SK-N-SH (cell line): ENCODE measurements around the gene PLXNA4. TPM values are rescaled to one million over a fixed set of nuclear protein-coding genes. Genes with fewer than 3 reads are reported as not detected.

Source experiments
- CTCF ChIA-PET: fragments of 300-600, 350-600 bp; formaldehyde crosslinking; extraction: SDS; loops from one replicate; lab custom pipeline; 2021; lab: Yijun Ruan, JAX
- POLR2A ChIA-PET: fragments of 350-600 bp; sonication (Branson Sonifier 250); formaldehyde crosslinking; extraction: SDS; loops from one replicate; lab custom pipeline; 2020; ENCODE audit warnings: antibody characterized with exemption, inconsistent platforms; lab: Yijun Ruan, JAX
- DNase-seq: peaks from one replicate; pipeline ENCODE4 v3.0.0; 2012
- H2AFZ ChIP-seq: fragments of 200-600 bp; sonication (generic); 2 replicates; pipeline ENCODE4 v1.8.1; 2016; ENCODE audit warnings: antibody characterized with exemption, mild to moderate bottlenecking, low read depth
- H3F3A ChIP-seq: fragments of 200-600 bp; sonication (generic); replicated peaks from 2 replicates; pipeline ENCODE3; 2016; ENCODE audit warnings: antibody characterized with exemption, mild to moderate bottlenecking; ENCODE audit not compliant: insufficient read depth
- H3K27ac ChIP-seq, 2 experiments: fragments of 200-500 bp in 1 of 2; fragments of 200-600 bp in 1 of 2; sonication (Bioruptor generic) in 1 of 2; sonication (generic), shearing (Covaris generic) in 1 of 2; 2 replicates each; pipeline versions ENCODE4 v1.5.1 to v1.6.1; 2014 to 2016; ENCODE audit warnings: low read depth in 2 of 2, inconsistent platforms in 1 of 2, low read length in 1 of 2, mild to moderate bottlenecking in 1 of 2, mixed read lengths in 1 of 2
- H3K27me3 ChIP-seq: fragments of 200-600 bp; sonication (generic), shearing (Covaris generic); 2 replicates; pipeline ENCODE4 v1.6.1; 2016; ENCODE audit warnings: mixed run types; ENCODE audit not compliant: insufficient read depth
- H3K36me3 ChIP-seq, 2 experiments: fragments of 200-500 bp in 1 of 2; fragments of 200-600 bp in 1 of 2; sonication (Bioruptor generic) in 1 of 2; sonication (generic) in 1 of 2; replicated peaks in 1 of 2; 2 replicates each; pipeline versions ENCODE3 to v1.5.1; 2014 to 2016; ENCODE audit warnings: low read length in 1 of 2, mild to moderate bottlenecking in 1 of 2; ENCODE audit not compliant: insufficient read depth in 2 of 2, control insufficient read depth in 1 of 2
- H3K4me1 ChIP-seq, 2 experiments: fragments of 200-500 bp in 1 of 2; fragments of 200-600 bp in 1 of 2; sonication (Bioruptor generic) in 1 of 2; sonication (generic), shearing (Covaris generic) in 1 of 2; 2 replicates each; pipeline versions ENCODE4 v1.5.1 to v1.6.1; 2014 to 2016; ENCODE audit warnings: low read depth in 1 of 2, low read length in 1 of 2, mixed run types in 1 of 2; ENCODE audit not compliant: insufficient read depth in 2 of 2, control insufficient read depth in 1 of 2
- H3K4me2 ChIP-seq: fragments of 200-600 bp; sonication (generic), shearing (Covaris generic); 2 replicates; pipeline ENCODE4 v1.6.1; 2017; ENCODE audit warnings: mixed run types
- H3K4me3 ChIP-seq, 2 experiments: fragments of 200-500 bp in 1 of 2; fragments of 200-600 bp in 1 of 2; sonication (Bioruptor generic) in 1 of 2; sonication (generic), shearing (Covaris generic) in 1 of 2; 2 replicates each; pipeline versions ENCODE4 v1.5.1 to v1.8.1; 2014 to 2016; ENCODE audit warnings: low read depth in 2 of 2, inconsistent platforms in 1 of 2, low read length in 1 of 2, mild to moderate bottlenecking in 1 of 2, mixed read lengths in 1 of 2, moderate library complexity in 1 of 2
- H3K79me2 ChIP-seq: fragments of 200-600 bp; sonication (generic); 2 replicates; pipeline ENCODE4 v1.8.1; 2017; ENCODE audit warnings: mild to moderate bottlenecking; ENCODE audit not compliant: insufficient read depth
- H3K9ac ChIP-seq: fragments of 200-600 bp; sonication (generic); 2 replicates; pipeline ENCODE4 v1.6.1; 2017; ENCODE audit warnings: mixed run types
- H3K9me2 ChIP-seq: fragments of 200-600 bp; sonication (generic); 2 replicates; pipeline ENCODE4 v1.6.1; 2017; ENCODE audit warnings: mixed run types
- H3K9me3 ChIP-seq: fragments of 200-600 bp; sonication (generic); 2 replicates; pipeline ENCODE4 v1.6.1; 2017; ENCODE audit warnings: mixed run types, mild to moderate bottlenecking, moderate library complexity
- H4K20me1 ChIP-seq: fragments of 200-600 bp; sonication (generic); 2 replicates; pipeline ENCODE4 v1.6.1; 2017; ENCODE audit warnings: mild to moderate bottlenecking, mixed run types; ENCODE audit not compliant: insufficient read depth
- CHD2 ChIP-seq: fragments of 150-350 bp; IDR thresholded peaks from 2 replicates; pipeline ENCODE4 v1.6.1; 2018; ENCODE audit warnings: low read length; ENCODE audit not compliant: partially characterized antibody
- EP300 ChIP-seq, 2 experiments: IDR thresholded peaks; 2 replicates each; pipeline versions ENCODE4 v1.4.0 to v1.6.1; 2012; ENCODE audit warnings: borderline replicate concordance in 1 of 2, low read depth in 1 of 2, low read length in 1 of 2
- FOSL2 ChIP-seq: IDR thresholded peaks from 2 replicates; pipeline ENCODE4 v1.4.0; 2012; ENCODE audit warnings: low read depth, mild to moderate bottlenecking, moderate library complexity, borderline replicate concordance
- FOXM1 ChIP-seq: IDR thresholded peaks from 2 replicates; pipeline ENCODE4 v1.4.0; 2012; ENCODE audit warnings: low read depth, mild to moderate bottlenecking
- GABPA ChIP-seq: IDR thresholded peaks from 2 replicates; pipeline ENCODE4 v1.4.0; 2012; ENCODE audit warnings: low read depth, mild to moderate bottlenecking
- IRF3 ChIP-seq: fragments of 150-350 bp; IDR thresholded peaks from 2 replicates; pipeline ENCODE4 v1.6.1; 2016; ENCODE audit warnings: mild to moderate bottlenecking, low read depth, low read length
- JUND ChIP-seq: IDR thresholded peaks from 2 replicates; pipeline ENCODE4 v1.4.0; 2012
- MEF2A ChIP-seq: IDR thresholded peaks from 2 replicates; pipeline ENCODE4 v1.4.0; 2012; ENCODE audit warnings: low read depth, borderline replicate concordance
- MXI1 ChIP-seq: IDR thresholded peaks from 2 replicates; pipeline ENCODE4 v1.6.1; 2012; ENCODE audit warnings: mild to moderate bottlenecking, low read depth, low read length, improper control_type of control experiment
- NFIC ChIP-seq: IDR thresholded peaks from 2 replicates; pipeline ENCODE4 v1.4.0; 2012; ENCODE audit warnings: borderline replicate concordance
- PBX3 ChIP-seq: IDR thresholded peaks from 2 replicates; pipeline ENCODE4; 2012
- RAD21 ChIP-seq: IDR thresholded peaks from 2 replicates; pipeline ENCODE4 v1.6.1; 2012; ENCODE audit warnings: mild to moderate bottlenecking, low read length
- RFX5 ChIP-seq: IDR thresholded peaks from 2 replicates; pipeline ENCODE4 v1.6.1; 2012; ENCODE audit warnings: mild to moderate bottlenecking, improper control_type of control experiment, low read length
- RXRA ChIP-seq: IDR thresholded peaks from 2 replicates; pipeline ENCODE4 v1.4.0; 2012; ENCODE audit warnings: low read depth, mild to moderate bottlenecking, borderline replicate concordance
- SIN3A ChIP-seq: IDR thresholded peaks from 2 replicates; pipeline ENCODE4 v1.6.1; 2012; ENCODE audit warnings: low read depth, mild to moderate bottlenecking, low read length, moderate library complexity, borderline replicate concordance
- YY1 ChIP-seq: IDR thresholded peaks from 2 replicates; pipeline ENCODE4 v1.4.0; 2012; ENCODE audit warnings: low read depth, mild to moderate bottlenecking
- WGBS: methylation state at CpG from one replicate; pipeline ENCODE4 v1.1.6; 2017; ENCODE audit warnings: low lambda C conversion rate; 5-methylcytosine and 5-hydroxymethylcytosine counted together
- polyA plus RNA-seq, 3 experiments: library from polyadenylated mRNA; depleted of rRNA; stranded (reverse); fragments of >200 nt; gene quantifications; 2 replicates each; pipeline ENCODE4 v1.2.3, GENCODE V29; 2012
- TF ChIP-seq, protein P1 (sequence below): fragments of 200-600 bp; sonication (generic); IDR thresholded peaks from 2 replicates; pipeline ENCODE4 v1.6.1; 2017; ENCODE audit warnings: antibody characterized with exemption, mild to moderate bottlenecking, moderate library complexity
- TF ChIP-seq, protein P2 (sequence below): IDR thresholded peaks from 2 replicates; pipeline ENCODE4 v1.6.1; 2012; ENCODE audit warnings: mild to moderate bottlenecking, low read depth, low read length, moderate library complexity

PLXNA4 gene
- polyA plus RNA-seq, 1 of the 3 experiments (the other 2 are of a cell fraction): 2.4 TPM

DNA sequence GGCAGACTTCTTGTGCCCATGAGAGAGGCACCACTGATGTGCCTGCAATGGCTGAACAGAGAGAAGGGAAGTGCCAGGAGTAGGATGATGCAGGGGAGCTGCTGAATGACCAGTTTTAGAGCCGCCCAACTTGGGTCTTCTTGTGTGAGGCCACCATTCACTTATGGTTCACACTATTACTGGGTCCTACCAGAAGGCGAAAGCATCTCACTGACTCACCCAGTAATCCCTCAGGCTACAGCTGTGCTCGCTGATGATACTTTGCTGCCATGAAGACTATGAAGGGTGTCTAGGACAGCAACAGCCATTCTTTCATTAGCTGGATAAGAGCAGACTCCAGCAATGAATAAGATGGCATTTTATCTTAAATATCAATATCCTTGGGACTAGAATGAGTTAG lies 47.6 kb downstream of the PLXNA4 start:
- DNase-seq: no peak
- H3K27me3 ChIP-seq: no peaks in the 10 kb centered on the region
- no peaks in the 10 kb centered on the region for H3K4me1 ChIP-seq
- no peak for TF ChIP-seq SIN3A
- no peak for TF ChIP-seq YY1
- no peak for TF ChIP-seq RAD21
- TF ChIP-seq FOXM1: no peak
- TF ChIP-seq MXI1: no peak
- TF ChIP-seq EP300 (IDR thresholded peaks at IDR 0.05; ENCODE audit: borderline replicate concordance in 1 of 2, low read depth in 1 of 2, low read length in 1 of 2): no peak
- TF ChIP-seq NFIC: no peak
- no peak for TF ChIP-seq JUND
- TF ChIP-seq GABPA: no peak
- TF ChIP-seq IRF3: no peak
- TF ChIP-seq, protein P1, sequence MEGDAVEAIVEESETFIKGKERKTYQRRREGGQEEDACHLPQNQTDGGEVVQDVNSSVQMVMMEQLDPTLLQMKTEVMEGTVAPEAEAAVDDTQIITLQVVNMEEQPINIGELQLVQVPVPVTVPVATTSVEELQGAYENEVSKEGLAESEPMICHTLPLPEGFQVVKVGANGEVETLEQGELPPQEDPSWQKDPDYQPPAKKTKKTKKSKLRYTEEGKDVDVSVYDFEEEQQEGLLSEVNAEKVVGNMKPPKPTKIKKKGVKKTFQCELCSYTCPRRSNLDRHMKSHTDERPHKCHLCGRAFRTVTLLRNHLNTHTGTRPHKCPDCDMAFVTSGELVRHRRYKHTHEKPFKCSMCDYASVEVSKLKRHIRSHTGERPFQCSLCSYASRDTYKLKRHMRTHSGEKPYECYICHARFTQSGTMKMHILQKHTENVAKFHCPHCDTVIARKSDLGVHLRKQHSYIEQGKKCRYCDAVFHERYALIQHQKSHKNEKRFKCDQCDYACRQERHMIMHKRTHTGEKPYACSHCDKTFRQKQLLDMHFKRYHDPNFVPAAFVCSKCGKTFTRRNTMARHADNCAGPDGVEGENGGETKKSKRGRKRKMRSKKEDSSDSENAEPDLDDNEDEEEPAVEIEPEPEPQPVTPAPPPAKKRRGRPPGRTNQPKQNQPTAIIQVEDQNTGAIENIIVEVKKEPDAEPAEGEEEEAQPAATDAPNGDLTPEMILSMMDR: no peak
- TF ChIP-seq RXRA: no peak
- no peak for TF ChIP-seq FOSL2
- TF ChIP-seq, protein P2, sequence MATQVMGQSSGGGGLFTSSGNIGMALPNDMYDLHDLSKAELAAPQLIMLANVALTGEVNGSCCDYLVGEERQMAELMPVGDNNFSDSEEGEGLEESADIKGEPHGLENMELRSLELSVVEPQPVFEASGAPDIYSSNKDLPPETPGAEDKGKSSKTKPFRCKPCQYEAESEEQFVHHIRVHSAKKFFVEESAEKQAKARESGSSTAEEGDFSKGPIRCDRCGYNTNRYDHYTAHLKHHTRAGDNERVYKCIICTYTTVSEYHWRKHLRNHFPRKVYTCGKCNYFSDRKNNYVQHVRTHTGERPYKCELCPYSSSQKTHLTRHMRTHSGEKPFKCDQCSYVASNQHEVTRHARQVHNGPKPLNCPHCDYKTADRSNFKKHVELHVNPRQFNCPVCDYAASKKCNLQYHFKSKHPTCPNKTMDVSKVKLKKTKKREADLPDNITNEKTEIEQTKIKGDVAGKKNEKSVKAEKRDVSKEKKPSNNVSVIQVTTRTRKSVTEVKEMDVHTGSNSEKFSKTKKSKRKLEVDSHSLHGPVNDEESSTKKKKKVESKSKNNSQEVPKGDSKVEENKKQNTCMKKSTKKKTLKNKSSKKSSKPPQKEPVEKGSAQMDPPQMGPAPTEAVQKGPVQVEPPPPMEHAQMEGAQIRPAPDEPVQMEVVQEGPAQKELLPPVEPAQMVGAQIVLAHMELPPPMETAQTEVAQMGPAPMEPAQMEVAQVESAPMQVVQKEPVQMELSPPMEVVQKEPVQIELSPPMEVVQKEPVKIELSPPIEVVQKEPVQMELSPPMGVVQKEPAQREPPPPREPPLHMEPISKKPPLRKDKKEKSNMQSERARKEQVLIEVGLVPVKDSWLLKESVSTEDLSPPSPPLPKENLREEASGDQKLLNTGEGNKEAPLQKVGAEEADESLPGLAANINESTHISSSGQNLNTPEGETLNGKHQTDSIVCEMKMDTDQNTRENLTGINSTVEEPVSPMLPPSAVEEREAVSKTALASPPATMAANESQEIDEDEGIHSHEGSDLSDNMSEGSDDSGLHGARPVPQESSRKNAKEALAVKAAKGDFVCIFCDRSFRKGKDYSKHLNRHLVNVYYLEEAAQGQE: no peak
- no peak for TF ChIP-seq PBX3
- no peak for TF ChIP-seq MEF2A
- no peak for TF ChIP-seq CHD2
- TF ChIP-seq RFX5: no peak
- no peak overlapping the region for H3K27ac ChIP-seq
- no peaks in the 10 kb centered on the region; the same call in 1 of the 2 replicates for H4K20me1 ChIP-seq
- CTCF ChIA-PET: interaction anchor here (0.9 to 1.4 kb wide), 2 partner anchors 10 to 18 kb away, joined by 3 read pairs; no protein-coding TSS in a partner anchor
- H3F3A ChIP-seq: no peaks in the 10 kb centered on the region
- H3K9me3 ChIP-seq: no peaks in the 10 kb centered on the region
- POLR2A ChIA-PET: no interaction called here
- no peak overlapping the region for H2AFZ ChIP-seq
- H3K4me3 ChIP-seq: no peak overlapping the region
- H3K9me2 ChIP-seq: no peaks in the 10 kb centered on the region
- no peaks in the 10 kb centered on the region for H3K79me2 ChIP-seq
- H3K4me2 ChIP-seq: no peak overlapping the region
- H3K9ac ChIP-seq: no peak overlapping the region
- H3K36me3 ChIP-seq: no peaks in the 10 kb centered on the region
- 60% methylated on average over 3 of the region's 3 CpGs for WGBS
